ENCODE results near the gene EFEMP2. TPM values are rescaled to one million over a fixed set of nuclear protein-coding genes. Genes with fewer than 3 reads are reported as not detected.

The EFEMP2 gene
- total and polyA plus RNA-seq, 2 donors (not counting 1 experiment from before 2014, with no cell fraction given): 9.5 to 14.7 TPM

DNA sequence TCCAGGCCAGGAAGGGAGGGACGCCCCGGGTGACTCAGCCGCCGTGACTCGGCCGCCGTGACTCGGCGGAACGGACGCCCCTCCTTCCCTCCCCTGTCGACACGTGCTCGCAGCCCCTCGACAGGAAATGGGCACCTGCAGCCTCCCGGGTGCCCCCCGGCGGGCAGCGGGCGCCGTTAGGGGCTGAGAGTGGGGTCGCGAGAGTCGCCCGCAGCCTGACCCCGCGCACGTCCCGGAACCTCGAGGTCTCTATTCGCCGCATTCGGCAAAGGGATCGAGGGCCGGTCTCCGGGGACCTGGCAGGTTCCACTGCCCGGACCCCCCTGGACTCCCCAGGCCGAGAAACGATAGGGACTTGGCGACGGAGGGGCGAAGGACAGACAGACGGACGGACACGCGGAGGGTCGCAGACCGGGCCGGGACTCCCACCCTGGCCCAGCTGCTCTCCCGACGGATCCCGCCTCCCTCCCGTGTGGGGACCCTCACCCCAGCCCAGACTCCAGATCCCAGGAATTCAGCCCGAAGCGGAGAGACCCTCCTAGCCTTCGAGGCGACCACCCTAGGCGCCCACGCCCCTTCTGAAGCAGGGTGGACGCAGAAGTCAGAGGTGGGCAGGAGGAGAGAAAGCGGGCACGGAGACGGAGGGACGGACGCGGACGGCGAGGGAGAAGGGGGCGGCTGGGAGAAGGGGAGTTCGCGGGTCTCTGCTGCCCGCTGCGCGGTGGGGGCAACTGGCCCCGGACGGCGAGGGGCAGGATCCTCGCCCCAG is 26.9 kb upstream of the EFEMP2 start:
- Histone ChIP-seq H3K36me3 (replicated peaks in 1 of 2; ENCODE audit: control extremely low read depth in 1 of 2, control insufficient read depth in 1 of 2, extremely low read depth in 1 of 2, insufficient read depth in 2 of 2, low read length in 1 of 2) (no peaks in the 10 kb centered on the region), H3K4me2 (replicated peaks; ENCODE audit: low read depth, low read length, poor library complexity, severe bottlenecking) (peak overlapping the region; percentile 95), H3K79me2 (ENCODE audit: control insufficient read depth, insufficient read depth, low read length) (no peaks in the 10 kb centered on the region), H3K9ac (ENCODE audit: low read length) (peak overlapping the region; percentile 71), H2AFZ (ENCODE audit: insufficient read depth, low read depth, low read length, poor library complexity, severe bottlenecking) (peak overlapping the region; percentile 68), H3K27ac (ENCODE audit: low read length in 2 of 2) (no peak overlapping the region), H3K9me3 (ENCODE audit: control extremely low read depth in 1 of 3, control insufficient read depth in 2 of 3, insufficient read depth in 1 of 3, low read length in 2 of 3) (peaks cover 0 to 10% (median 0%) of the 10 kb centered on the region in 3 donors), H4K20me1 (ENCODE audit: control insufficient read depth, insufficient read depth, low read length, poor library complexity, severe bottlenecking) (no peaks in the 10 kb centered on the region), H3K4me1 (ENCODE audit: control insufficient read depth in 2 of 2, insufficient read depth in 2 of 2, low read length in 2 of 2) (peaks cover 20% of the 10 kb centered on the region in 2 donors), H3K27me3 (replicated peaks in 1 of 4; ENCODE audit: control extremely low read depth in 1 of 4, control insufficient read depth in 3 of 4, insufficient read depth in 4 of 4, low read length in 3 of 4) (peaks cover 0 to 38% (median 12%) of the 10 kb centered on the region in 4 experiments), H3K4me3 (ENCODE audit: control extremely low read depth in 1 of 5, extremely low read depth in 1 of 5, insufficient read depth in 1 of 5, low read depth in 2 of 5, low read length in 4 of 5) (peak overlapping the region; percentile 2 to 64 (median 52))
- H3K4me3 Mint-ChIP-seq: peak overlapping the region; percentile 73
- H3K9me3 Mint-ChIP-seq (ENCODE audit: insufficient read depth): no peaks in the 10 kb centered on the region
- intact Hi-C loops (cut with micrococcal nuclease): loop anchor here (1.0 kb wide), 3 partner anchors 9 to 41 kb away; partner anchors contain the start of genes C11orf68, CCDC85B, CFL1 and DRAP1
- ChIA-PET CTCF (interaction anchor here (1.3 to 4.0 kb wide), 4 partner anchors 9 to 15 kb away, joined by 7 to 44 read pairs (median 14); partner anchors contain the start of genes CCDC85B and FIBP), POLR2A (interaction anchor here (4.4 kb wide), 1 partner anchor 10 kb away, joined by 33 read pairs; the partner anchor contains the start of genes CCDC85B and FIBP)
- no peak overlapping the region for H3K27ac Mint-ChIP-seq
- DNase-seq (peak; percentile 56), ATAC-seq (ENCODE audit: low read depth) (no peak)
- TF ChIP-seq EZH2 (IDR thresholded peaks at IDR 0.05; ENCODE audit: borderline replicate concordance, insufficient read depth, low read depth, low read length, poor library complexity, severe bottlenecking): no peak
- TF ChIP-seq, protein P1, sequence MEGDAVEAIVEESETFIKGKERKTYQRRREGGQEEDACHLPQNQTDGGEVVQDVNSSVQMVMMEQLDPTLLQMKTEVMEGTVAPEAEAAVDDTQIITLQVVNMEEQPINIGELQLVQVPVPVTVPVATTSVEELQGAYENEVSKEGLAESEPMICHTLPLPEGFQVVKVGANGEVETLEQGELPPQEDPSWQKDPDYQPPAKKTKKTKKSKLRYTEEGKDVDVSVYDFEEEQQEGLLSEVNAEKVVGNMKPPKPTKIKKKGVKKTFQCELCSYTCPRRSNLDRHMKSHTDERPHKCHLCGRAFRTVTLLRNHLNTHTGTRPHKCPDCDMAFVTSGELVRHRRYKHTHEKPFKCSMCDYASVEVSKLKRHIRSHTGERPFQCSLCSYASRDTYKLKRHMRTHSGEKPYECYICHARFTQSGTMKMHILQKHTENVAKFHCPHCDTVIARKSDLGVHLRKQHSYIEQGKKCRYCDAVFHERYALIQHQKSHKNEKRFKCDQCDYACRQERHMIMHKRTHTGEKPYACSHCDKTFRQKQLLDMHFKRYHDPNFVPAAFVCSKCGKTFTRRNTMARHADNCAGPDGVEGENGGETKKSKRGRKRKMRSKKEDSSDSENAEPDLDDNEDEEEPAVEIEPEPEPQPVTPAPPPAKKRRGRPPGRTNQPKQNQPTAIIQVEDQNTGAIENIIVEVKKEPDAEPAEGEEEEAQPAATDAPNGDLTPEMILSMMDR (IDR thresholded peaks at IDR 0.05): no peak
- H3K27me3 Mint-ChIP-seq: peaks cover 15% of the 10 kb centered on the region
- H3K4me1 Mint-ChIP-seq: peaks cover 10% of the 10 kb centered on the region
- 4% methylated on average over 77 of the region's 78 CpGs for WGBS (ENCODE audit: insufficient coverage)

All from B cell (primary cell).